ENCODE results near the gene ZNF219.

ZNF219 gene

DNA sequence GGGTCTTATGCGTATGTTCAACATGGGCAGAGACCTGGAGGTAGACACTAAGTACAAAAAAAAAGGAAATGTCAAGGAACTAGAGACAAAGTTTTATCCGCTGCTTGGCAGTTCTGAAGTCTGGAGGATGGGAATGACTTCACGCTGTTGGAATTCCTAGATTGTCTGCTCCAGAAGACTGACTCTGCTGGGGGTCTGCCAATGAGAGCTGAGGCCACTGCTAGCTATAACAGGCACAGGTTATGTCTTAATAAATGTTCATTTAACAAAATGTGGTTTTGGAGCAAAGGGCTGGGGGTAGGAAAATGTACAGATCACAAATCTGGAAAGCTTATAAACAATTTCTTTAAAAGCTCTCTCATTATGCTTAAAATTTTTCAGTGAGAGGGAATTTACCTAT lies 35.0 kb downstream of the ZNF219 start:
- no peak for DNase-seq

DNA sequence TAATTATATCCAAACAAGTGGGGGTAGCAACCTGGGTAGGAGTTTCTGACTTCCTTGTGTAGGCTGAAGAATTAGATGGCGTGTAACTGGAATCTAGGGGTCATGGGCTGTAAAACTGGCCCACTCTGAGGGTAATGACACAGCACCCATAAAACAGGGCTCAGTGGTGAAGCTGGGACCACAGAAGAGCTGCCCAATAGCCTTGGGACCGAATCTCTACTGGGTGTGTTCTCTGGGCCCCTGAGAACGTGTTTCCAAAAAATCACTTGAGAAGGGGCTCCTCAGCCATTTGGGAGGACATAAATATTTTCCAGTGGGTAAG lies 37.1 kb downstream of the ZNF219 start:
- DNase-seq, result no peak

DNA sequence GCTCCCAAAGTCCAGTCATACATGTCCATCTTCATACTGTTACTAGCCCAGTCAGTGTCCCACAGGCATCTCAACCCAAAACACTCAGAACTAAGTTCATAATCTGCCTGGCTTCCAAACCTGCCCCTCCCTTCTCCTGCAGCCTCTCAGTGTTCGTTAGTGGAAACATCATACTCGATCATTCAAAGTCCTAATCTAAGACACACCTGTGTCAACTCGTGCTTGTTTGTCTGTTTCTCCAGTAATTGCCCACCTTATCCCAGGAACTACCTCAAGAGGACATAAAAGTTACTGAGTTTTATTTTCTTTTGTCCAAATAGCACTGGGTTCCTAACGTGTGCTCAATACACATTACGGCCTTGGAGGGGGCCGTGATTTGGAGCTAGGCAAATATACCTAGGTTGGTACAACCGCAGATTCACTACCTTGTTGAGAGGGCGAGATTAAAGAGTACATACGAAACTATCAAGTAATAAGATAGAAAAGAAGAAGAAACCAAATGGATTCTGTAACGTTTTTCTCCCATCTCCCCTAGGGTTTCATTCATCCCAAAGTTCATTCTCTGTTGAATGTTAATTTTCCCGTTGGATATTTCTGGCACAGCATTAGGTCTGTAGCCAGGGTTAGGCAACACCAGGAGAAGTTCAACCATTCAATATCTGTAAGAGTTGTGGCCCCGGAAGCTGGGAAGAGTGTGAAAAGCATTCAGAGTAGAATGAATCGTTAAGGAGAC lies 37.7 kb downstream of the ZNF219 start:
- DNase-seq, result no peak

DNA sequence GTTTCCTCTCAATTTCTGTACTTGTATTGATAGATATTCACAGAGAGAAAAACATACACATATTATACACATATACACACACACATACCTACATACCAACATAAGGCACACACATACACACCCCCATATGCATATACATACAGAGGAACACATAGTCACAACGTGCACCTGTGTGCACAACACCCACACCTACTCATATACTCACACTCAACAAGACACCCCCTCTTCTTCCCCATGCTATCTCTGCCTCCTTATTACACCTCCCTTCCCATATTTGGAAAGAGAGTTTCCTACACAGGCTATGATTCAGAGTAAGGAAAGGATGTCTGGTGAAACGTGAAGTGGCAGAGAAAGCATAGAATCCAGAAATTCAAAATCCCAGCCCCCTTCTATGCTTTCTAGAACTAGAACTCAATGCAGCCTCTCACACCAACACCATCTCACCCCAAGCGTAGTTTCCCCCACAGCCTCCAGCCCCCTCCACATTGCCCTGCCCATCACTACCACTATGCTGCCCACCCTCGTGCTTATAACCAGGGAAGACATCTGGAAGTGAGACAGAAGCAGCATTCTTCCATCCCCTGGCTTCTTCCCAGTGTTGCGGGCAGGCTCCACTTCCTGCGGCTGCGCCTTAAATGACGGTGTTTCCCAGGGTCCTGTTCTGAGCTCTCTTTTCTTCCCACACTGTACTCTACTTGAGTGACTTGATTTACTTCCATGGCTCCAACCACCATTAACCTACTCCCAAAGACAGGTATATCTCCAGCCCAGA lies 38.4 kb downstream of the ZNF219 start:
- no peak for DNase-seq

DNA sequence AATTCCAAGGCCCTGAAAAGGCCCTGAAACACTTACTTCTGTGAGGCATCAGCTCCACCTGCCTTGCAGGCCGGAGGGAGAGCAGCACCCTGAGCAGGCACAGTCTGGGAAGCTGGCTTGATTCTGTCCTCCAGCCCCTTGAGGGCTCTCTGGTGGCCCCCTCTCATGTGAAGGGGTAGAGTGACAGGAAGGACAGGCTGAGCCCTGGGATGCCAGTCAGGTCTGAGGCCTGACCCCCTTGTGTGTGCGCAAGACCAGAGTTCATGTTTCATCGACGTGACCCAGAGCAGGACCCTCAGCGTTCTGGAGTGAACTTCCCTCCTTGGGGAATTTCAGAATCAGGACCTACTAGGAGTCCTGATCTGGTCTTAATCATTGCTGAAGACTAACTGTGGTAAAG lies 39.6 kb downstream of the ZNF219 start:
- no peak for DNase-seq

DNA sequence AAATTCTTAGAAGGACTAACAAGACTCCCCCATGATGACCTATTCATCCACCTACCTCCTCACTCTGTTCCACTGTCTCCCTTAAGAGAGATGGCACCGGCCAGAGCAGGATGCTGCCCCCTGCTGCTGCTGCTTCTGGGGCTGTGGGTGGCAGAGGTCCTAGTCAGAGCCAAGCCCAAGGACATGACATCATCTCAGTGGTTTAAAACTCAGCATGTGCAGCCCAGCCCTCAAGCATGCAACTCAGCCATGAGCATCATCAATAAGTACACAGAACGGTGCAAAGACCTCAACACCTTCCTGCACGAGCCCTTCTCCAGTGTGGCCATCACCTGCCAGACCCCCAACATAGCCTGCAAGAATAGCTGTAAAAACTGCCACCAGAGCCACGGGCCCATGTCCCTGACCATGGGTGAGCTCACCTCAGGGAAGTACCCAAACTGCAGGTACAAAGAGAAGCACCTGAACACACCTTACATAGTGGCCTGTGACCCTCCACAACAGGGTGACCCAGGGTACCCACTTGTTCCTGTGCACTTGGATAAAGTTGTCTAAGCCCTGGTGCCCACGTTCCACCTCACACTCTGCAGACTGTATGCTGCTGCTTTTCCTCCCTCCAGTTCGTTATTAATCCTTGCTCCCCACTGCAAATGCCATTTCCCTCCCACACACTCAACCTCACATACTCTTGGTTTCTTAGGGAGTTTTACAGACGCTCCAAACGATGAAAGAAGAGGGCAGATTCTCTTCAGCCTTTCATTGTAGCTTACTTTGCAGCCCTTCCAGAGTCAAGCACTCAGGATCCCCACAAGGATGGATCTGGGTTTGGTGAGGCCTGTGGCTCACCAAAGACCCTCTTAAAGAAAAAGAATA lies 40.4 kb downstream of the ZNF219 start, which contains the start of gene RNASE8:
TSS of gene RNASE8 (plus strand) at position 20 of the 873 bp plus-strand sequence. CDS start at position 91, 71 bp downstream.
- DNase-seq, result no peak

DNA sequence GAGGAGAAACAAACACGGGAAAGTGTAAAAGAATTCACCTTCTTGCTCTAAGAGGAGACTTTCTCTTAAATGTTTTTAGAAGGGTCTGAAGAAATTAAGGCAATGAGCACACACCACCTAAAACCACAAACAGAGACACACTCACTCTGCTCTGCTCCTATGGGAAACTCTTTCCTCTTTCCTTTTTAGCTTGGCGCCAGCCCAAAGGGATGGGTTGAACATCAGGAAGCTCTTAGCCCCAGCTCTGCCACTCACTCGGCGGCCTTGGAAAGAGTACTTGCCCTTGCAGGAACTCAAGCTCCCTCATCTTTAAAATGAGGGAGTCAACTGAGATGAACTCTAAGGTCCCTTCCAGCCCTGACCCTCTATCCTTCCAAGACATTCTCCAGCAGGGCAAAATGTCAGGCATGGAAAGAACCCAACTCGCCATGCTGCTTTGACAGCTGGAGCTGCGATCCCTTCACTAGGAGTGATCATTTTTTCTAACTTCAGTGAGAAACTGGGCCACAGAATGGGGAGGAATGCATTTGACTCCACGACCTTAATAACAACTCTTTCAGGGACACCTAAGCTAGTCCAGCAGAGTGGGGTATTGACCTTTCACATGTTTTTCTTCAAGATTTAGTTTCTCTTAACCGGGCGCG lies 41.8 kb downstream of the ZNF219 start:
- DNase-seq, result no peak

DNA sequence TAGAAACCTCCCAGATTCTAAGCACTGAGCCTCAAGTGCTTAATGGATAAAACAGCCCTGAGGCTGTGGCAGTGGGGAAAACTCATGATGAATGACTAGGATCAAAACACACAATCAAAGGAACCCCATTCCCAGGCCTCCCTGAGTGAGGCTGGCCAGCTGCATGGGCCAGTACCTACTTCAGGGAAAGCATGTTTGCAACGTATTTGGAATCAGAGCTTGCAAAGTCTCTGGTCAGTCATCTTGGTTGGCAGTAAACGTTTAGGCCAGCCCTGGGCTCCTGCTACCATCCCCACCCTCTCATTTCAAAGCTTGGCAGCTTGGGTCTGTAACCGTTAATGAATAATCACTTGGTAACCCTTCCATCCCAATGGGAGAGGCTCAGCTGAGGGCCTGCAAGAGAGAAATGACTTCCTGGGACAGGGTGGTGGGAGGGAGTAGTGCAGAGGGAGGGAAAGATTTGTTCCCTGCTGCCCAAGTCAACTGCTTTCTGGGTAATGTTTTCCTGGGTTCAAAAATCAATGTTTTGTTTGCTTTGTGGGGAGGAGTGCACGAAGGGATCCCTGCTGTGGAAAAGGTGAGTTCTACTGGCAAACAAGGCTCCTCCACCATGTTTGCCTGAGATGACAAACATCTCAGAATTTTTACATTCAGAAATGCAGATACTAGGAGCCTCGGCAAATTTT lies 42.9 kb downstream of the ZNF219 start:
- no peak for DNase-seq

DNA sequence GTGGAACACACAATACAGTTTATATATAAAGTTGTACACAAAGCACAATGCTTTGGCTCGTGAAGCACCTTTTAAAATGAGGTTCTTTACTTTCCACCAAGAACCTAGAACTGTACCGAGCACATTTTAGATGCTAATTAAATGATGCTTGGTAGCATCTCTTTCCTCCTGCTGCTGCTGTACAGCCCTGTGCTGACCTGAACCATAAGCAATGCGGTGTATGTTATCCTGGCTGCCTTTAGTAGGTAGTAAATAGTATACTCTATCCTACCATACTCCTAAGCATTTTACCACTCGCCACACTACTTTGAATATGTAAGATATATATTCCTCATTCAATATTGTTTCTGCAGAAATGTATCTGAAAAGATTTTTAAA lies 43.7 kb downstream of the ZNF219 start:
- DNase-seq, result no peak

DNA sequence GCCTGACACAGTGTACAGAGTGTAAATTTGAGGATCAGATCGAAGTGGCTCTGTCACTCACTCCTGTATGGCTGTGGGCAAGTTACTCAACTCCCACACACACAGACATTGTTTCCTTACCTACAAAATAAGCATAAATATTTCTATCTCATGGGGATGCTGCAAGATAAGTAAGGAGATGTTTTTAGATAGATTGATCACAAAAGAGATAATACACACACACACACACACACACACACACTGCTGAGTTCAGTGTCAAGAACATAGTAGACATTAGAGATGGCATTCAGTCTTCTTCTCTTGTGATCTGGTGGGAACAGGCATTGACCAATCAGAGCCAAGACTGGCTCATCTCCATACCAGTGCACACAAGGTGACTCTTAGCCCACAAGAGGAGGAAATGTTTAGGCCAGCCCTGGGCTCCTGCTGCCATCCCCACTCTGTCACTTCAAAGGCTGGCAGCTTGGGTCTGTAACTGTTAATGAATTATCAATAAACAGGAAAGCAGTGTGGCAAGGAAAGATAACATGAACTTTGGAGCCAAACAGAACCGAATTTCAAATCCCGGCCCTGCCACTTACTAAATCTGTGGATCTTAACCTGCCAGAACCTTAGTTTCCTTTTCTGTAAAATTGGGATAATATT lies 44.2 kb downstream of the ZNF219 start:
- no peak for DNase-seq

DNA sequence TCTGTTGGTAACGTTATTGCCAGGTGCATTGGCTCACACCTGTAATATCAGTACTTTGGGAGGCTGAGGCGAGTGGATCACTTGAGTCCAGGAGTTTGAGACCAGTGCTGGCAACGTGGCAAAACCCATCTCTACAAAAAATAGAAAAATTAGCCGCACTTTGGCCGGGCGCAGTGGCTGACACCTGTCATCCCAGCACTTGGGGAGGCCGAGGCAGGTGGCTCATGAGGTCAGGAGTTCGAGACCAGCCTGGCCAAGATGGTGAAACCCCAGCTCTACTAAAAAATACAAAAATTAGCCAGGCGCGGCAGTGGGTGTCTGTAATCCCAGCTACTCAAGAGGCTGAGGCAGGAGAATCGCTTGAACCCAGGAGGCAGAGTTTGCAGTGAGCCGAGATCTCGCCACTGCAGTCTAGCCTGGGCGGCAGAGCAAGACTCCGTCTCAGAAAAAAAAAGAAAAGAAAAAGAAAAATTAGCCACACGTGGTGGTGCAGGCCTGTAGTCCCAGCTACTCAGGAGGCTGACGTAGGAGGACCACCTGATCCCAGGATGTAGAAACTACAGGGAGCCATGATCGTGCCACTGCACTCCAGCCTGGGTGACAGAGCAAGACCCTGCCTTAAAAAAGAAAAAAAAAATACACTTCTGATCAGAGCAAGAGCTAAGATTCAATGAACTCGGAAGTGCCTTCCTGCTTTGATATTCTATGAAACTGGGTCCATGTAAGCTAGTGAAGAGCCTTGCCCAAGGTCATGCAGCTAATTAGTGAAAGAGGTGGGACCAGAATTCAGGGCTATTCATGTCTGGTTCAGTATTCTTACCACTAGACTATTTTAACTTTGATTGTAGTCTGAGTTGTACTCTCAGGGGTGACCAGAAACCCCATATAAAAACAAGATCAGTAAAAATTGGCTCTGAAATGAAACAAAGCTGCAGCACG lies 45.0 kb downstream of the ZNF219 start:
- no peak for DNase-seq

DNA sequence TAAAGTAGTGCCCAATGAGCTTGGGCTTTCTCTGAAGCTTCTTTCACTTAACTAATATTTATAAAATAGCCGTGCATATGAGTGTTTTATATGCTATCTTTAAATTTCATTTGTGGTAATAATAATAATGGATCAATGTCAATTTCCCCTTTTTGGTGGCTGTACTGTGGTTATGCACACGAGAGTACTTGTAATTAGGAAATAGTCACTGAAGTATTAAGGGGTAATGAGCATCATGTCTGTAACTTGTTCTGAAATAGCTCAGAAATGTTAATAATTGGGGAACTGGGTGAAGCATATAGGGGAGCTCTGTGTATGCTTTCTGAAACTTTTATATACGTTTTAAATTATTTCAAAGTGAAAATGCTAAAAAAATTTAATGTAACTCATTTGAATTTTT lies 47.9 kb downstream of the ZNF219 start:
- DNase-seq, result no peak

DNA sequence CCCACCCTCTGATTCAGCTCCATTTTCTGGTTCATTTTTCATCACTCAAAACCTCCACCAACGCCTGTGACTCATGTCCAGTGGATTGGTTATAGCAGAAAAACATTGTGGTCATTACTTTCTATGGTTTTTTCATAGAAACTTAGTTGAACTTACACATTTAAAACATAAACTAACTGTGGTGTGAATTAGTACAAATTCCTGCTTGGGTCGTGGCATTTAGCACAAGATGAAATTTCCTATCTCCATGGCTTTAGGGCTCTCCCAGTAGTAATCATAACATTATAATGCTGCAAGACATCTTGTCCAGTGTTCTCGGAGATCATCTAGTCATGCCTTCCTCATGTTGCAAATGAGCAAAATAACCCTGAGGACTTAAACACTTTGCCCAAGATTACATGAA lies 49.2 kb downstream of the ZNF219 start:
- no peak for DNase-seq

DNA sequence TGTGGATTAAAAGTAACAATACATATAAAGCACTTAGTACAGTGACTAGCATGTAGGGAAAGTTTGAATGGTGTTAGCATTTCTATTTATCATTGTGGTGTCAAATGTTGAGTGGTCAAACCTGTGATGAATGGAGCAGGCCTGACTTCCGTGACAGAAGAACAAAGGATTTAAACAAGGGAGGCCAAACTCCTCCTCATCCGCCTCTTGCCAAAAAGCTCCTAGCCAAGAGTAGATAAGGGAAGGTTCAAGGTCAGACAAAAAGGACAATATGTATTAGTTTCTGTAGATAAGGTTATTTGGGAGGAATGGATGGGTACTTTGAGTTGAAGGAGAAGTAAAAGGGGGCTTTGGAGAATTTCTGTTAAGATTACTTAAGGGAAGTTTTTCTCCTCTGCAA lies 49.8 kb downstream of the ZNF219 start:
- DNase-seq, result no peak

DNA sequence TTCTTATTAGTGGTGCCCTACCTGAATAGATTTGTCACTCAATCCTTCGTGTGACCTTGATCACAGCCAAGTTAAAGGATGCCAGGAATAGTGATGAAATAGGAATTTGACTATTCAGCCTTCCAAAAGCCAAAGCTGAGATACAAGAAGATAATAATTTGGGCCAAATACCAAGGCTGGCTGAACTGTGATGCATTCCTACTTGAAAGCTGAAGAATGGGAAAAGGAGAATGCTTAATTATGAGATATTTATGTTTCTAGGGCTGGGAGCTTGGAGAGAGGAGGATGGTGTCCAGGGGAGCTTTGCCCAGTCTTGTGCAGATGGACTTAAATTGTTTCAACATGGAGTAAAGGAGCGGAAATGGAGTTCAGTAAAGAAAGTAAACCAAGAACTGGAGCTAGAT lies 51.1 kb downstream of the ZNF219 start:
- DNase-seq, result no peak

DNA sequence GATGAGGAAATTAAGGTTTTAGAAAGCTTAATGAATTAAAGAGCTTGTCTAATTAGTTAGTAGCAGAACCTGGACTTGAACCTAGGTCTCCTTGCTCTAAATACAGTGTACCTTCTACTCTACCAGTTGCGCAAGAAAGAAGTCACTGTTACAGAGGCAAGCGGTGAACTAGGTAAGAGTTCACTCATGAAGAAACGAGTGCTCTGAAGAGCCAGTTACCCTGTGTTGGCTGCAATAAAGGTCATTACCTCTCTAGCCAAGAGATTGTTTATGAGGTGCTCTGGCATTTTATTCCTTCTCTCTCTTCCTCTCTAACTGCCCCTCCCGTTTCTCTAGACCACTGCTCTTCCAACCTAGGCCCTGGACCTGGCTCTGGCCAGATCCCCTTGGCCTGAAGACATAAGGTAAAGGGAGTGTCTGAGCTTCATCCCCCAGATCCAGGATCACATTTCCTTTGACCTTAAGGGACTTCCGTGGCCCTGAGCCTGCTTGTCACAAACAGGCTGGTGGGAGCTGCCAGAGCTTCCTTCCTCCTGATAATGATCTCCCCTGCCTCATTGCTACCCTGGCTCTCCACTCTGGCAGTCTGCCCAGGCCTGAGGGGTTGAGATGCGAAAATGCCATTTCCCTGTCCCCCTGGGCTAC lies 54.4 kb downstream of the ZNF219 start:
- no peak for DNase-seq

DNA sequence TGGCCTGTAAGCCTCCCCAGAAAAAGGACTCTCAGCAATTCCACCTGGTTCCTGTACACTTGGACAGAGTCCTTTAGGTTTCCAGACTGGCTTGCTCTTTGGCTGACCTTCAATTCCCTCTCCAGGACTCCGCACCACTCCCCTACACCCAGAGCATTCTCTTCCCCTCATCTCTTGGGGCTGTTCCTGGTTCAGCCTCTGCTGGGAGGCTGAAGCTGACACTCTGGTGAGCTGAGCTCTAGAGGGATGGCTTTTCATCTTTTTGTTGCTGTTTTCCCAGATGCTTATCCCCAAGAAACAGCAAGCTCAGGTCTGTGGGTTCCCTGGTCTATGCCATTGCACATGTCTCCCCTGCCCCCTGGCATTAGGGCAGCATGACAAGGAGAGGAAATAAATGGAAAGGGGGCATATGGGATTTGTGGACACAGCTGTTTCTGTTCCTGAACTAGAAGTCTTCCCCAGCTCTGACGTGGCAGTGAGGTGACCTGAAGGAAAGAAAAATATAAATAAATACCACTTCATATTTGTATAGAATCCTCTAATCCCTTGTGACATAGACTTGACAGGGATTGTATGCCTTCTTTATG lies 55.0 kb downstream of the ZNF219 start:
- no peak for DNase-seq

DNA sequence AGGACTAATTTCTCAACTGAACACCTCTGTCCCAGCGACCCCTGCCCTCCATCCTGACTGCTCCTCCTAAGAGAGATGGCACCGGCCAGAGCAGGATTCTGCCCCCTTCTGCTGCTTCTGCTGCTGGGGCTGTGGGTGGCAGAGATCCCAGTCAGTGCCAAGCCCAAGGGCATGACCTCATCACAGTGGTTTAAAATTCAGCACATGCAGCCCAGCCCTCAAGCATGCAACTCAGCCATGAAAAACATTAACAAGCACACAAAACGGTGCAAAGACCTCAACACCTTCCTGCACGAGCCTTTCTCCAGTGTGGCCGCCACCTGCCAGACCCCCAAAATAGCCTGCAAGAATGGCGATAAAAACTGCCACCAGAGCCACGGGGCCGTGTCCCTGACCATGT lies 55.5 kb downstream of the ZNF219 start:
- DNase-seq, result no peak

DNA sequence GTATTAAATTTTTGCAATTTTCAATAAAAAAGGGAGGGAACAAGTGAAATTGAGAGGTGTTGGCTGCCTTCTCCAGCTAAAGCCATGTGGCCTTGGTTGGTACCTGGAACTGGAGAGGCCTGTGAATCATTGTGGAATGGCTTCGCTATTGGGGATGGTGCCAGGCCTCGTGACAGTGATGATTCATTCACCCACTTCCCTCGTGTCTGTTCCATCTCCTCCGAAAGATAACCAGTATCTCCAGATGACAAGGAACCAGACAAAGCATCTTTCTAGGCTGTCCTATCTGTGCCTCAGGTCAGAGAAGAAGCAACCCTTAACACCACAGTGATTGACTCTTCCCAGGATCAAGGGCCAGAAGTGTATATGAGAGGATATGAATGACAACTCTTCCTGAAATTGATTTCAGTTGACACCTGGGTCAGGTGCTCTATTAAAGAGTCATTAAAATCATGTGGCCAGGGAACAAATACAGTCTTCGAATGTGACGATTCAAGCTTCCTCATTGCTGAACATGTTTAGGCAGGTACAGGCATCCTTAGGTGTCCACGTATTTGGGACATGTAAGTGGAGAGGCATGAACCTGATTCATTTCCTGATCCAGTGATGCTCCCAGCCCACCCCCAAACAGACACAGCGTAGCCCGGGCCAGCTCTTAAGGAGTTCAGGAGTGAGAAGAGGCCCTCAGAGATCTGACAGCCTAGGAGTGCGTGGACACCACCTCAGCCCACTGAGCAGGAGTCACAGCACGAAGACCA lies 56.6 kb downstream of the ZNF219 start, which contains the start of gene RNASE7:
TSS of gene RNASE7 (plus strand) at position 687 of the 758 bp plus-strand sequence. CDS start 631 bp downstream, outside the sequence.
- DNase-seq, result no peak
